Raji (cell line): ENCODE measurements around the gene CBR1.

Source experiments
- POLR2A ChIP-seq: IDR thresholded peaks from 2 replicates; pipeline ENCODE4 v1.6.1; 2011; ENCODE audit warnings: low read depth, low read length, control low read depth; ENCODE audit not compliant: insufficient read depth

The CBR1 gene

DNA sequence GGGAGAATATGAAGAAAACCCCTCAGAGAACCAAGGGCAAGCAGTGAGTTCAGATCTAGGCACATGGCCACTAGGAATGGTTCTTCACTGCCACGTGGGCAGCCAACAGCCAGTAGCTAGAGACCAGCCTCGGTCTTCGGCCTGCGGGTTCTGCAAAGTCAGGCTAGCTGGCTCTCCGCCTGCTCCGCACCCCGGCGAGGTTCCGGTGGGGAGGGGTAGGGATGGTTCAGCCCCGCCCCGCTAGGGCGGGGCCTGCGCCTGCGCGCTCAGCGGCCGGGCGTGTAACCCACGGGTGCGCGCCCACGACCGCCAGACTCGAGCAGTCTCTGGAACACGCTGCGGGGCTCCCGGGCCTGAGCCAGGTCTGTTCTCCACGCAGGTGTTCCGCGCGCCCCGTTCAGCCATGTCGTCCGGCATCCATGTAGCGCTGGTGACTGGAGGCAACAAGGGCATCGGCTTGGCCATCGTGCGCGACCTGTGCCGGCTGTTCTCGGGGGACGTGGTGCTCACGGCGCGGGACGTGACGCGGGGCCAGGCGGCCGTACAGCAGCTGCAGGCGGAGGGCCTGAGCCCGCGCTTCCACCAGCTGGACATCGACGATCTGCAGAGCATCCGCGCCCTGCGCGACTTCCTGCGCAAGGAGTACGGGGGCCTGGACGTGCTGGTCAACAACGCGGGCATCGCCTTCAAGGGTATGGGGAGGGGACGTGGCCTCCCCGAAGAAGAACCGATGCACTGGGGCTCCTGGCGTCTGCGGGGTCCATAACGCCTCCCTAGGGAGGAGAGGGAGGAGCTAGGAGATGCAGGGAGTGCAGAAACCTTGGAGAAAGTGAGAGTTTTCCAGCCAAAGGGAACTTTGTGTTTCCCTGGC is at the start of gene CBR1:
CBR1 (plus strand) TSS at position 312 of the 871 bp plus-strand sequence; CDS start at position 404, 92 bp downstream.
- TF ChIP-seq POLR2A = no peak

DNA sequence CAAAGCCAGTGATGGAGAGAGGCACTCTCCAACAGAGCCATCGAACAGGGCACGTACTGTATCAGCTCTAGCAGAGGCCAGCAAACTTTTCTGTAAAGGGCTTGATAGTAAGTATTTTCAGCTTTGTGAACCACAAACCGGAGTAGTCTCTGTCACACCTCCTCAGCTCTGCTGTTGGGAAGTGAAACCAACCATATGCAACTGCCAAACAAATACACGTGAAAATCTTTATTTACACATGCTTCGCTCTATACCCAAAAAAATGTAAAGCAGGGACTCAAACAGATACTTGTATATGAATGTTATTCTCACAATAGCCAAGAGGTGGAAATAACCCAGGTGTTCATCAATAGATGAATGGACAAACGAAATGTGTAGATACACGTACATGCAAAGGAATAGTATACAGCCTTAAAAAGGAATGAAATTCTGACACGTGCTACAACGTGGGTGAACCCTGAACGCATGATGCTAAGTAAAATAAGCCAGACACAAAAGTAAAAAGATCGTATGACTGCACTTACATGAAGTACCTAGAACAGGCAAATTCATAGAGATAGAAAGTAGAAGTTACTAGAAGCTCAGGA is 48.5 kb upstream of the CBR1 start:
- no peak for TF ChIP-seq POLR2A

DNA sequence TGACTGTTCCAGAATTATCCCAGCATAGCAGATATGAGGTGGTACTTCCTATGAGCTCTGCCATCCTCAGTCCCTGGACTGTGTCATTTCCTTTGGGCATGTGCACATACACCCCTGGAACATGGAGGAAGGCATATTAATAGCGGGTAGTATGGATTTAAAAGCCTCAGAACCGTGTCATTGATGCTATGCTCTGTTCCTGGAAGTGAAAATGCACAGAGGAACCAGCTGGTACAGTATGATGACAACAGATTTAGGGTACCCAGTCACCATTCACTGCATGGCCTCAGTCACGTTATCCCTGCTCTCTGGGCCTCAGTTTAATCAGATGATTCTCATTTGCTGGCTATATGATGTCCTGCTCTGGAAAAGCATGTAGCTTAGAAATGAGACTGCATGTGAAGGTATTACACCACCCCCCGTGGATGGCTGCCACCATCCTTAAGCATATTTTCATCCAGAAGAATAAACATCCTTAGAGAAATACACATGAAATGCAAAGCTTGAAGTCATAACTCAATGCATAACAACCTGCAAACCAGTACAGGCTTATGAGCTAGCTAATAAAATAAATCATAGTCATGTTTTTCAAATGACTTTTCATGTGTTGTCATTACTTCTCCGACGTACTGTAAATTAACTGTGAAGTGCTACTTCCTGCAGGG is 47.3 kb upstream of the CBR1 start:
- no peak for TF ChIP-seq POLR2A

DNA sequence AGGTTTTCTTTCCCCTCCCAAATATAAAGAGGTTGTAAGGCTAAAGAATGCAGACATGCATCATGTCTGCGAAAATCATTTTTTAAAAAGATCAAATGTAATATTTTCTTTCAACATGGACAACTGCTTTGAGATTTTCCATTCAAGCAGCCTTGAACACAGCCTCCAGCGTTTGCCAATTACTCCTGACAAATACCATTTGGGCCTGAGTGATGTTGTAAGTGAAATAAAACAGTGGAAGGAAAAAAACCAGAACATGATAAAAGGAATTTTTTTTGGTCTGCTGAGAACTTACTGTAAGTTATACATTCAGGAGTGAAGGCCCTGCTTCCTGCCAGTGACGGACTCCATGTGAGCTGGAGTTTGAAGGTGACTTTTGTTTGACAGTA is 46.7 kb upstream of the CBR1 start:
- TF ChIP-seq POLR2A = no peak

DNA sequence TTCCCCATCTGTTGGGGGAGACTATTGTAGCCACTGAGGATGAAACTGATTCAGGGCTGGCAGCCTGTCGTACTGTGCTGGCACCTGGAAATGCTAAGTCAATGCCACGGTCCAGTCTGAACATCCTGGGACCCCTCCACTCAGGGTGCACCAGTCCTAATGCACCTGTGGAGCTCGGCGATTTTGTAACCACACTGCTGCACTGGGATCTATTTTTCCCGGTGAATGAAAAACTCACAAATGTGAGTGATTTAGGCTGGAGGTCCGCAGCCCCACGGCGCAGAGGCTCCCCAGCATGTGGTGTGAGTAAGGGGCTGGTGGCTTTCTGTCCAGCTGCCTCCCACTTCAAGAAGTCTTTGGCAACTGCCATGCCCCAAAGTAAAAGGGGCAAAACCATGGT is 45.0 kb upstream of the CBR1 start:
- no peak for TF ChIP-seq POLR2A

DNA sequence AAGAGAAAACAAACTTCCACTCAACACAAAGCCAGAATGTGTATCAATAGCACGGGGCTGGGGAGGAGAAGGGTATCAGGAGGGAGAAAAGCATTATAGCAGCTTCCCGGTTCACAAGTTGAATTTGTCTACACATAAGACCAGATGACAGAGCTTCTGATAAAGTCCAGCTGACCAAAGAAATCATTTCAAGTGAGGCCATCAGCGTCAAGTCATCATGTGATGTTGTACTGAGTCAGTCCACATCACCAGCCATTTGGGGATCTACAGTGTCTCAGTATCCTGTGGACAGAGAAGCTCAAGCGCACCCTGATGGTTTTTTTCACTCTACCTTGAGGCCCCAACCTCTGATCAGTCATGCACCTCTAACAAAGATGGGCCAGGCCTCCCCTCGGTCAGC is 42.5 kb upstream of the CBR1 start:
- no peak for TF ChIP-seq POLR2A

DNA sequence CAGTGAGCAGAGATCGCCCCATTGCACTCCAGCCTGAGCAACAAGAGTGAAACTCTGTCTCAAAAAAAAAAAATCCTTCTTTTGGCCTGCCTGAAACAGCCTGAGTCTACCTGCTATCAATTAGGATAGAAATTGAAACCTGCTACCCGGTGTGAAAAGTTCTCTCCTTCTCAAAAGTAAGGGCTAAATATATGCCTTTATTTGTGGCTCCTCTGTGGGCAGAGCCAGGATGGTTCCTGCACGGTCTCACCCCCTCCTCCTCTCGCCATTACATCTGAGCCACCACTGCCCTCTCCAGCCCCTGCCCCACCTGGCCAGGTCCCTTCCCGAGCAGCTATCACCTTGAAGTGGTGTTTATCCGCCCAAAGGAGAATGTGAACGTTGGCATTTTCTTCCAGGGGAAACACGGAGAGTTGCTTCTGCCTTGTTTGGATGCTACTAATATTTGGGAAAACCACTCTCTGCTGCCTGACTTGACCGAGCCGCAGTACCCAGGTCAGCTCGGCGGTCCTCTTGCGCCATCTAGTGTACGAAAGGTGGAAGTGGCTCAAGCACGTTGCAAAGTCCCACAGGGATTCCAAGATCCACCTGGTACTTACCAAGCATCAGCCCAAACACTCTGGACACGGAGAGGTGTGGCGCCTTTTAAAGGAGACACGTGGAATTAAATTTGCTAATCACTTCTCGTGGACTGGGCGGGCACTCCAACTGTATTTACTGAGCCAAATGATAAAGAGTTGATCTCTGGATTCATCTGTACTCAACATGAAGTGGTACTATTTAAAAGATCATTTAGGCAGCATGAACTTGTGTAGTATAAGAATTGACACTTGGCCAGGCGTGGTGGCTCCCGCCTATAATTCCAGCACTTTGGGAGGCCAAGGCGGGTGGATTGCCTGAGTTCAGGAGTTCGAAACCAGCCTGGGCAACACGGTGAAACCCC is 41.4 kb upstream of the CBR1 start:
- TF ChIP-seq POLR2A = no peak

DNA sequence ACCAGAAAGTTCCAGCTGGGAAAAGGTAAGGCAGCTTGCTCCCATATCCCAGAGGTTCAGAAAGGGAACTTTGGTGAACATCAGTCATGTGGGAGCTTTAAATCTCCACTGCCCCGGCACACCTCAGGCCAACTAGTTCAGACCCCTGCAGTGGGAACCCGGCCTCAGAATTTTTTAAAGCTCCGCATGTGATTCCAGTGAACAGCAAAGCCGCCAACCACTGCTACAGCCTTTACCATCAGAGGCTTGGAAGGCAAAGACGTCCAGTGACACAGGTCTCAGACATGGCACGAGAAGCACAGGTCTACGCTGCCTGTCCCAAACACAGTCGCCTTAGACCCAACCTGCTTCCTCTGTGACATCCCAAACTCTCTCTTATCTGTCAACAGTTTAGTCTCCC is 40.5 kb upstream of the CBR1 start:
- TF ChIP-seq POLR2A = no peak

DNA sequence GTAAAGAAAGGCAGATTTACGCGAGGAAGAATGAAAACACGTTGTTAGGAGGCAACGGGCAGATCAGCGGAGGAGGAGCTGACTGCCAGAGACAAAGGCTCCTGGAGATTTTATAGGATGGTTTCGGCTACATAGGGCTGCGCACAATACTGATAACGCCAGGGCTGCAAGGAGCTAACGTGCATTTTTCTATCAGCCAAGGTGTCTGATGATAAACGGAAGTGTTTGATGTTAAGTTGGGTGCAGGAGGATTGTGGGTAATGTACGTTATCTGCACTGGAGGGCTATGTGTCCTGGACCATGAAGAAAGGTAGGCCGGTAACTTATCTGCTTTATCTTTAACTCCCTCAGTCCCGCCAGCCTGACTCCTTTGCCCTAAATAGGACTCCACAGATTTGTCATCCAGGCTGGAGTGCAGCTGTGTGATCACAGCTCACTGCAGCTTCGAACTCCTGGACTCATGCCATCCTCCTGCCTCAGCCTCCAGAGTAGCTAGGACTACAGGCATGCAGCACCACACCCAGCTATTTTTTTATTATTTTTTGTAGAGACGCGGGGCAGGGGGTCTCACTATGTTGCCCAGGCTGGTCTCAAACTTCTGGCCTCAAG is 39.1 kb upstream of the CBR1 start:
- TF ChIP-seq POLR2A = no peak

DNA sequence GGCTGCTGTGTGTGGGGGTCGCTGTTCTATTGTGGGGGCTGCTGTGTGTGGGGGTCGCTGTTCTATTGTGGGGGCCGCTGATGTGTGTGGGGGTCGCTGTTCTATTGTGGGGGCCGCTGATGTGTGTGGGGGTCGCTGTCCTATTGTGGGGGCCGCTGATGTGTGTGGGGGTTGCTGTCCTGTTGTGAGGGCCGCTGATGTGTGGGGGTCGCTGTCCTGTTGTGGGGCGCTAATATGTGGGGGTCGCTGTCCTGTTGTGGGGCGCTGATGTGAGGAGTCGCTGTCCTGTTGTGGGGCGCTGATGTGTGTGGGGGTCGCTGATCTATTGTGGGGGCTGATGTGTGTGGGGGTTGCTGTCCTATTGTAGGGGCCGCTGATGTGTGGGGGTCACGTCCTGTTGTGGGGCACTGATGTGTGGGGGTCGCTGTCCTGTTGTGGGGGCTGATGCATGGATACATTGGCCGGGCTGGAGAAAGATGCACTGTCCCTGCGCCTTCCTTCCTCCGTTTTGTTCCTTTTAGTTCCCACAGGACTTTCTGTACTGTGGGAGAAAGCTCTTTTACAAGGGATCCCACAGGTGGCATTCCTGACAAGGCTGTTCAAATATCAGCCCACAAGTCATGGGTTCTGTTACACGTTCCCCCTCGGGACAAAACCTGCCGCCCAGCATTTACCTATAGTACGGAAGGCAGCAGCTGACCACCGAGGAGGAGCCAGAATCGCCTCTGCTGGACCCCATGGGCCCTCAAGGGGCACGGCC is 37.0 kb upstream of the CBR1 start:
- TF ChIP-seq POLR2A = no peak

DNA sequence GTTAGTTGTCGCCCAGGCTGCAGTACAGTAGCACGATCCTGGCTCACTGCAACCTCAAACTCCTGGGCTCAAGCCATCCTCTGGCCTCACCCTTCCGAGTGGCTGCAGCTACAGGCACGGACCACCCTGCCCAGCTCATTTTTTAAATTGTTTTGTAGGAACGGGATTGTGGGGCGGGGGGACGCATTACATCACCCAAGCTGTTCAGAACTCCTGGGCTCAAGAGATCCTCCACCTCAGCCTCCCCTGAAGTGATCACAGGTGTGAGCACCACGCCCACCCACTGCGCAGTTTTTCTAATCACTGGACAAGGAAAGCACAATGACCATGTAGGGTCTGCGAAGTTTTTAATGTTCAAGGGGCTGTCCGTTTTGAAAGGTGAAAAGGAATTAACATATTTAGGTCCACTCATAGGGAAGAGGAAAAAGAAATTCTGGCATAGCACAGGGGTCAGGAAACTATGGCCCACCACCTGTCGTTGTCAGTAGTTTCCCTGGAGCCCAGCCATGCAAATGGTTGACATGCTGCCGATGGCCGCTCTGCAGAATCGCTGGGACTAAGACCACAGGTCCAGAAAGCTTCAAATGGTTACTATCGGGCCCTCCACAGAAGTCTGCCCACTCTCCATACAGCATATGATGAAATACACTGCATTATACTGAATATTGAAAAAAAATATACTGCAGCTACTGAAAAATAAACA is 35.5 kb upstream of the CBR1 start:
- TF ChIP-seq POLR2A = no peak

DNA sequence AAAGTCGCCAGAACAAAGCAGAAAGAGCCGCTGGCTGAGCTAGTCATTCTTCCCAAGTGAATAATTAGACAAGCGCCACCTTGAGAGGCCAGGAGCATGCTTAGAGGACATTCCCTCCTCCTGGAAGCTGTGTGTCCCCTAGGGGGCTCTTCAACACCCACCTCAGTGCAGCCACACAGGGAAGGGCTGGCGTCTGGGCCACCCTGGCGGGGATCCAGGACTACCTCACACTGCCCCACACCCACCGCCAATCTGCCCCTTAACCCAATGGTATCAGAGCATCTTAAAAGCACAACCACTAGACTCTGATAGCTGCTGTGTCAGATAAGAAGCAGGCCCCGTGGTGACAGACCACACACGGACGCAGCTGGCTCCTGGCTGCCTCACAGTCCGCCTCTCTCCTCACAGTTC is 34.4 kb upstream of the CBR1 start:
- no peak for TF ChIP-seq POLR2A
